ENCODE measurements around the gene PEAK3. TPM values are rescaled to one million over a fixed set of nuclear protein-coding genes. Genes with fewer than 3 reads are reported as not detected.

The PEAK3 gene
- total and polyA plus RNA-seq, 7 donors = 0.01 to 0.20 (median 0.13) TPM; not detected in 1

DNA sequence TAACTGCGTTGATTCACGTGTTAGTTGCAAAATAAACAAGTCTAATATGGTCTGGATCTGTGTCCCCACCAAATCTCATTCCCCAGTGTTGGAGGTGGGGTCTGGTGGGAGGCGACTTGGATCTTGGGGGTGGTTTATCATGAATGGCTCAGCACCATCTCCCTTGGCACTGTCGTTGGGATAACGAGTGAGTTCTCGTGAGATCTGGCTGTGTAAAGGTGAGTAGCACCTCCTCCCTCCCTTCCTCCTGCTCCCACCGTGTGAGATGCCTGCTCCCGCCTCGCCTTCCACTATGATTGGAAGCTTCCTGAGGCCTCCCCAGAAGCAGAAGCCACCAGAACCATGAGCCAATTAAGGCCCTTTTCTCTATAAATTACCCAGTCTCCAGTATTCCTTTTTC, 4.8 kb downstream of the PEAK3 start:
- Histone ChIP-seq H3K9me3 (no peaks in the 10 kb centered on the region), H3K36me3 (ENCODE audit: insufficient read depth in 1 of 2, low read depth in 1 of 2) (peaks cover 0 to 18% of the 10 kb centered on the region in 2 donors), H3K4me3 (no peak overlapping the region), H3K27me3 (ENCODE audit: insufficient read depth in 3 of 3, low read length in 2 of 3) (no peaks in the 10 kb centered on the region), H3K4me1 (peaks cover 37% of the 10 kb centered on the region), H3K27ac (no peak overlapping the region)
- TF ChIP-seq, protein P1, sequence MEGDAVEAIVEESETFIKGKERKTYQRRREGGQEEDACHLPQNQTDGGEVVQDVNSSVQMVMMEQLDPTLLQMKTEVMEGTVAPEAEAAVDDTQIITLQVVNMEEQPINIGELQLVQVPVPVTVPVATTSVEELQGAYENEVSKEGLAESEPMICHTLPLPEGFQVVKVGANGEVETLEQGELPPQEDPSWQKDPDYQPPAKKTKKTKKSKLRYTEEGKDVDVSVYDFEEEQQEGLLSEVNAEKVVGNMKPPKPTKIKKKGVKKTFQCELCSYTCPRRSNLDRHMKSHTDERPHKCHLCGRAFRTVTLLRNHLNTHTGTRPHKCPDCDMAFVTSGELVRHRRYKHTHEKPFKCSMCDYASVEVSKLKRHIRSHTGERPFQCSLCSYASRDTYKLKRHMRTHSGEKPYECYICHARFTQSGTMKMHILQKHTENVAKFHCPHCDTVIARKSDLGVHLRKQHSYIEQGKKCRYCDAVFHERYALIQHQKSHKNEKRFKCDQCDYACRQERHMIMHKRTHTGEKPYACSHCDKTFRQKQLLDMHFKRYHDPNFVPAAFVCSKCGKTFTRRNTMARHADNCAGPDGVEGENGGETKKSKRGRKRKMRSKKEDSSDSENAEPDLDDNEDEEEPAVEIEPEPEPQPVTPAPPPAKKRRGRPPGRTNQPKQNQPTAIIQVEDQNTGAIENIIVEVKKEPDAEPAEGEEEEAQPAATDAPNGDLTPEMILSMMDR (IDR thresholded peaks at IDR 0.05) = no peak
- DNase-seq (no peak), ATAC-seq (no peak)
- WGBS, 3 donors = 81 to 85% (median 84%) methylated on average over 9 of the region's 9 CpGs
- intact Hi-C loops (cut with DNase I) = loop anchor here in 1 of 2 donors (5.0 to 10.0 kb wide), 3 partner anchors 40 to 122 kb away; partner anchors contain the start of gene AP3D1

DNA sequence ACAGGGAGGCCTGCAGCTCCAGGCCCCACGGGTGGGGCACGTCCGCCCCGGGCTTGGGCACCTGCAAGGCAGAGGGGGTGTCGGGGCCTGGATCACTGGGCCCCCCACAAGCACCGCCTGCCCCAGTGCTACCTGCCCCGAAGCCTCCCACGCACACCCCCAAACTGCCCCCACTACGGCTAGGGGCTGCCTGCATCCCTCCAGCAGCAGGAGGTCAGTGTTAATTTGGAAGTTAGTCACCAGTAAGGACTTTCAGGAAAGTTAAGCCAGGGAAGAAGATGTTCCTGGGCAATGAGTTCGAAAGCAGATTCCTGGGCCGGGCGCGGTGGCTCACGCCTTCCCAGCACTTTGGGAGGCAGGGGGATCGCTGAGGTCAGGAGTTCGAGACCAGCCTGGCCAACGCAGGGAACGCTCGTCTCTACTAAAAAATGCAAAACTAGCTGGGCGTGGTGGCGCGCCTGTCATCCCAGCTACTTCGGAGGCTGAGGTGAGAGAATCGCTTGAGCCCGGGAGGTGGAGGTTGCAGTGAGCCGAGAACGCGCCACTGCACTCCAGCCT, 5.5 kb downstream of the PEAK3 start:
- Histone ChIP-seq H3K27me3 (ENCODE audit: insufficient read depth in 3 of 3, low read length in 2 of 3) (no peaks in the 10 kb centered on the region), H3K27ac (no peak overlapping the region), H3K9me3 (no peaks in the 10 kb centered on the region), H3K36me3 (ENCODE audit: insufficient read depth in 1 of 2, low read depth in 1 of 2) (peaks cover 0 to 25% of the 10 kb centered on the region in 2 donors), H3K4me3 (peak overlapping the region; percentile 28), H3K4me1 (peaks cover 43% of the 10 kb centered on the region)
- ATAC-seq = no peak
- TF ChIP-seq, protein P1 (IDR thresholded peaks at IDR 0.05) = no peak
- intact Hi-C loops (cut with DNase I) = loop anchor here in 1 of 2 donors (5.0 to 10.0 kb wide), 3 partner anchors 41 to 122 kb away; partner anchors contain the start of gene AP3D1
- no peak for DNase-seq
- WGBS, 3 donors = 86 to 92% (median 90%) methylated on average over 28 of the region's 28 CpGs

DNA sequence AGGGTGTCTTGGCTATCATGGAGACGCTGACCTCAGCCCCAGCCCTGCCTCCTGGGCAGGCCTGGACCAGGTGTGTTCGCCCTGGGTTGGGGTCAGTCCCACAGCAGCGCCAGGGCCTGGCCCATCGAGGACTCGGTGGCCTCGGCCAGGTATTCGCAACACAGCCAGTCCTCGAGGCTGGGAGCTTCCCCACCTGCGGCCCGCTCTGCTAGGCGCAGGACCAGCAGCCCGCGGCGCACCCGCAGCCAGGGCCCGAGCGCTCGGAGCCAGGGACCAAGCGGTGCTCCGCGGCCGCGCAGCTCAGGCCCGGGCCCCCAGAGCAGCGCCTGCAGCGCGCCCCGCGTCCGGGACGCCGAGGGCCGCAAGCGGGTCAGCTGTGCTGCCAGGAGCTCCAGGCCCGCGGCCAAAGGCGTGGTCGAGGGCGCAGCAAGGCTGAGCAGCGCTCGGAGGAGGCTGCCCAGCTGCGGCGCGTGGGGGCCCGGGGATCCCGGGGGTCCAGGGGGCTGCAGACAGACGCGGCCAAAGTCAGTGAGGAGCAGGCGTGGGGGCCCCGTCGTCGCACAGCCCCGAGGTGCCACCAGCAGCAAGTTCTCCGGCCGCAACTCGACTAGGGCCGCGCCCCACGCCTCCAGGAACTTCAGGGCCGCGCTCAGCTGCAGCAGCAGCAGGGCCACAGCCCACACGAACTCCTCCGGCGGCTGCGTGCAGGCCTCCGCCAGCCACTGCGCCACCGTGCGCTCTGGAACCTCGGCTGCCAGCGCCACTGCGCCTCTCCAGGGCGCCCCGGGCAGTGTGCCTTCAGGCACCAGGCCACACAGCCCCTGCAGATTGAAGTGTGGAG, 6.2 kb downstream of the PEAK3 start:
- TF ChIP-seq, protein P1 (IDR thresholded peaks at IDR 0.05) = no peak
- ATAC-seq (peak; percentile 11 to 36 (median 20)), DNase-seq (peak; percentile 68 to 79)
- 52 to 62% (median 55%) methylated on average over 66 to 74 of the region's 74 CpGs for WGBS, 3 donors
- intact Hi-C loops (cut with DNase I) = loop anchor here (2.0 to 10.0 kb wide), 4 partner anchors 41 to 121 kb away; partner anchors contain the start of gene AP3D1 (in 1 of the 2)
- peak overlapping the region; percentile 28 for H3K4me3 ChIP-seq
- H3K27ac ChIP-seq = peak overlapping the region; percentile 58
- H3K27me3 ChIP-seq (ENCODE audit: insufficient read depth in 3 of 3, low read length in 2 of 3) = no peaks in the 10 kb centered on the region
- H3K36me3 ChIP-seq (ENCODE audit: insufficient read depth in 1 of 2, low read depth in 1 of 2) = peaks cover 0 to 28% of the 10 kb centered on the region in 2 donors
- H3K4me1 ChIP-seq = peaks cover 47% of the 10 kb centered on the region
- H3K9me3 ChIP-seq = no peaks in the 10 kb centered on the region

- ATAC-seq = peak; percentile 27 to 59 (median 50)
- Histone ChIP-seq H3K36me3 (ENCODE audit: insufficient read depth in 1 of 2, low read depth in 1 of 2) (peaks cover 0 to 28% of the 10 kb centered on the region in 2 donors), H3K27me3 (ENCODE audit: insufficient read depth in 3 of 3, low read length in 2 of 3) (no peaks in the 10 kb centered on the region), H3K4me3 (peak overlapping the region; percentile 28), H3K27ac (peak overlapping the region; percentile 58), H3K9me3 (no peaks in the 10 kb centered on the region), H3K4me1 (peaks cover 47% of the 10 kb centered on the region)
- DNase-seq = peak; percentile 69 to 84
- TF ChIP-seq, protein P1 (IDR thresholded peaks at IDR 0.05) = peak; percentile 62
- 47 to 52% (median 50%) methylated on average over 16 of the region's 16 CpGs for WGBS, 3 donors
- intact Hi-C loops (cut with DNase I) = loop anchor here (2.0 to 10.0 kb wide), 5 partner anchors 42 to 120 kb away; partner anchors contain the start of gene AP3D1 (in 1 of the 2)
Measured at GRCh38 chr19:2274931-2275535, 6.9 kb downstream of the PEAK3 start.
